ENCODE data around the gene GNGT2. TPM values are rescaled to one million over a fixed set of nuclear protein-coding genes. Genes with fewer than 3 reads are reported as not detected.

GNGT2 gene
- total RNA-seq, 1 experiment from 2014 or later = not detected

GRCh38 chr17:49239963-49240362, 29.6 kb upstream of the GNGT2 start:
- Histone ChIP-seq H3K27me3 (ENCODE audit: control insufficient read depth, insufficient read depth, low read length) (no peaks in the 10 kb centered on the region), H3K4me1 (ENCODE audit: control insufficient read depth, insufficient read depth, low read length) (no peaks in the 10 kb centered on the region), H3K4me3 (ENCODE audit: low read depth in 2 of 2, low read length in 2 of 2) (no peak overlapping the region), H3K9me3 (ENCODE audit: control insufficient read depth, insufficient read depth, low read depth, low read length) (no peaks in the 10 kb centered on the region), H3K27ac (ENCODE audit: low read length) (no peak overlapping the region), H3K36me3 (ENCODE audit: control insufficient read depth, insufficient read depth, low read length) (no peaks in the 10 kb centered on the region)
- no TSS peak for BruUV-seq (replicated peaks)
- ChIA-PET POLR2A (interaction anchor here (0.6 to 1.1 kb wide), 3 partner anchors 21 to 1212 kb away, joined by 3 to 6 read pairs (median 5); no protein-coding TSS in a partner anchor), CTCF (interaction anchor here (0.6 kb wide), 1 partner anchor 117 kb away, joined by 7 read pairs; no protein-coding TSS in a partner anchor)
- intact Hi-C loops (cut with micrococcal nuclease; ENCODE audit: unreplicated experiment) (no loop called here), in situ Hi-C loops (cut with HindIII; ENCODE audit: low pct_unique_long_range_greater_than_20kb, low sequenced_read_pairs) (no loop called here)
- DNase-seq (ENCODE audit: low read depth, low spot score) (no peak), ATAC-seq (no peak)
- no peak for TF ChIP-seq REST (IDR thresholded peaks at IDR 0.05; ENCODE audit: insufficient read depth in 1 of 2, low read depth in 2 of 2, low read length in 1 of 2)
- TF ChIP-seq TCF7L2 (IDR thresholded peaks at IDR 0.05; ENCODE audit: low read depth, low read length) = no peak
- no peak for TF ChIP-seq SIN3A (IDR thresholded peaks at IDR 0.05; ENCODE audit: borderline replicate concordance, insufficient read depth, low read depth, low read length)
- no peak for TF ChIP-seq CTCF (IDR thresholded peaks at IDR 0.05)
- TF ChIP-seq POLR2AphosphoS5 (IDR thresholded peaks at IDR 0.05; ENCODE audit: low read depth, low read length) = no peak

GRCh38 chr17:49235896-49236295, 25.5 kb upstream of the GNGT2 start:
- Histone ChIP-seq H3K36me3 (ENCODE audit: control insufficient read depth, insufficient read depth, low read length) (no peaks in the 10 kb centered on the region), H3K27me3 (ENCODE audit: control insufficient read depth, insufficient read depth, low read length) (peaks cover 3% of the 10 kb centered on the region; the same call in 1 of the 2 replicates), H3K9me3 (ENCODE audit: control insufficient read depth, insufficient read depth, low read depth, low read length) (no peaks in the 10 kb centered on the region), H3K4me3 (ENCODE audit: low read depth in 2 of 2, low read length in 2 of 2) (no peak overlapping the region), H3K4me1 (ENCODE audit: control insufficient read depth, insufficient read depth, low read length) (no peaks in the 10 kb centered on the region), H3K27ac (ENCODE audit: low read length) (no peak overlapping the region)
- no peak for DNase-seq (ENCODE audit: low read depth, low spot score)
- ChIA-PET CTCF (no interaction called here), POLR2A (no interaction called here)
- in situ Hi-C loops (cut with HindIII; ENCODE audit: low pct_unique_long_range_greater_than_20kb, low sequenced_read_pairs) = no loop called here
- intact Hi-C loops (cut with micrococcal nuclease; ENCODE audit: unreplicated experiment) = no loop called here
- no peak for ATAC-seq
- no peak for TF ChIP-seq TCF7L2 (IDR thresholded peaks at IDR 0.05; ENCODE audit: low read depth, low read length)
- TF ChIP-seq CTCF (IDR thresholded peaks at IDR 0.05) = no peak
- no peak for TF ChIP-seq REST (IDR thresholded peaks at IDR 0.05; ENCODE audit: insufficient read depth in 1 of 2, low read depth in 2 of 2, low read length in 1 of 2)
- TF ChIP-seq POLR2AphosphoS5 (IDR thresholded peaks at IDR 0.05; ENCODE audit: low read depth, low read length) = no peak
- no peak for TF ChIP-seq SIN3A (IDR thresholded peaks at IDR 0.05; ENCODE audit: borderline replicate concordance, insufficient read depth, low read depth, low read length)
- BruUV-seq (replicated peaks) = no TSS peak
